H1 (cell line): Measurements from ENCODE around the gene SEC24A. TPM values are rescaled to one million over a fixed set of nuclear protein-coding genes. Genes with fewer than 3 reads are reported as not detected.

Experiments used
- CTBP2 ChIP-seq: IDR thresholded peaks from 2 replicates; pipeline ENCODE4 v1.7.0; 2011; ENCODE audit warnings: borderline replicate concordance, mild to moderate bottlenecking, moderate library complexity, mixed read lengths, low read length; ENCODE audit not compliant: insufficient read depth, insufficient read length
- FOSL1 ChIP-seq: IDR thresholded peaks from 2 replicates; pipeline ENCODE4 v1.6.1; 2011; ENCODE audit warnings: mild to moderate bottlenecking, low read depth, low read length, moderate library complexity; ENCODE audit not compliant: insufficient read depth
- JUND ChIP-seq: IDR thresholded peaks from 2 replicates; pipeline ENCODE4 v1.6.1; 2011; ENCODE audit warnings: mild to moderate bottlenecking, improper control_type of control experiment, low read length
- NRF1 ChIP-seq: IDR thresholded peaks from 2 replicates; pipeline ENCODE4 v1.6.1; 2011; ENCODE audit warnings: mild to moderate bottlenecking, low read depth, low read length, improper control_type of control experiment
- POU5F1 ChIP-seq: IDR thresholded peaks from 2 replicates; pipeline ENCODE4 v1.6.1; 2011; ENCODE audit warnings: low read depth, mild to moderate bottlenecking, low read length, moderate library complexity
- SIRT6 ChIP-seq: IDR thresholded peaks from one replicate; pipeline ENCODE4 v1.7.1; 2012; ENCODE audit warnings: low read length, inconsistent platforms
- polyA plus RNA-seq, 7 experiments: library from polyadenylated mRNA; depleted of rRNA in 3 of 7; stranded (reverse) in 5 of 7; unstranded in 2 of 7; fragments of >200 nt in 5 of 7; fragments of 200-250 nt in 2 of 7; gene quantifications; 1 replicate in 5 of 7; 2 replicates in 1 of 7; 4 replicates in 1 of 7; pipeline versions ENCODE4 v1.2.1 to v1.2.3, GENCODE V29; 2011 to 2013; ENCODE audit warnings: missing spikeins in 2 of 7, mixed read lengths in 2 of 7
- total RNA-seq: library from RNA; stranded (reverse); fragmentation: NEBNext Ultra II Directional; extraction: Animal tissue kit (Norgen Biotek cat#: 25700); gene quantifications from 2 replicates; pipeline ENCODE4 v1.2.1, GENCODE V29; 2021
- TF ChIP-seq, protein P1 (sequence below): IDR thresholded peaks from 2 replicates; pipeline ENCODE4 v1.6.1; 2012; ENCODE audit warnings: low read length, inconsistent platforms
- TF ChIP-seq, protein P2 (sequence below): fragments of 300-600 bp; sonication (generic); IDR thresholded peaks from 2 replicates; pipeline ENCODE4 v1.7.1; 2012; ENCODE audit warnings: low read length, moderate library complexity, mild to moderate bottlenecking, inconsistent platforms; ENCODE audit not compliant: insufficient replicate concordance

The SEC24A gene
- total and polyA plus RNA-seq, 2 of the 8 experiments (the other 6 are each of a cell fraction or from before 2014, with no cell fraction given): 18.8 to 33.7 TPM

DNA sequence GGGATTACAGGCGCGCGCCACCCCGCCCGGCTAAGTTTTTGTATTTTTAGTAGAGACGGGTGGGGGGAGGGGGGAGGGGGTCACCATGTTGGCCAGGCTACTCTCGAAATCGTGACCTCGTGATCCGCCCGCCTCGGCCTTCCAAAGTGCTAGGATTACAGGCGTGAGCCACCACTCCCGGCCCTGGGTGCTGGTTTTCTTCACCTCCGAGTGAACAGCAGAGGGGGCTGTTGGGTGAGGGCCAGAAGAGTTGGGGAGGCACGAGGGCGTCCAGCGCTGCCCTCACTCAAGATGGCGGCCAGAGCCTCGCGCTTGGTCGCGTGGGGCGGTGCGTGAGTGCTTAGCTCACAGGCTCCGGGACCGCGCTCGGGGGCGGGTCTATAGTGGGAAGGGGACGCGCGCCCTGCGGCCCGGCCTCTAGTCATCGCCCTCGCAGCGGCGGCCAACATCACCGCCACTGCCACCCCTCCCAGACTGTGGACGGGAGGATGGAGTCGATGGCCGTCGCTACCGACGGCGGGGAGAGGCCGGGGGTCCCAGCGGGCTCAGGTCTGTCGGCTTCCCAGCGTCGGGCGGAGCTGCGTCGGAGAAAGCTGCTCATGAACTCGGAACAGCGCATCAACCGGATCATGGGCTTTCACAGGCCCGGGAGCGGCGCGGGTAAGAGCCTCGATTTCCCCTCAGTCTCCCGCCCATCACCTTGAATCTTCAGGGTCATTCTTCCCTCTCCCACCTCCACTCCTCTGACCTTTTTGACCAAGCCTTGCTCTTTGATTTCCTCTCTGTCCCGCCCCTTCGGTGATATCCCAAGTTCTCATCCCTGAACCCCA is 89.8 kb downstream of the SEC24A start, which contains the start of gene CAMLG (continued):
- TF ChIP-seq, protein P1, sequence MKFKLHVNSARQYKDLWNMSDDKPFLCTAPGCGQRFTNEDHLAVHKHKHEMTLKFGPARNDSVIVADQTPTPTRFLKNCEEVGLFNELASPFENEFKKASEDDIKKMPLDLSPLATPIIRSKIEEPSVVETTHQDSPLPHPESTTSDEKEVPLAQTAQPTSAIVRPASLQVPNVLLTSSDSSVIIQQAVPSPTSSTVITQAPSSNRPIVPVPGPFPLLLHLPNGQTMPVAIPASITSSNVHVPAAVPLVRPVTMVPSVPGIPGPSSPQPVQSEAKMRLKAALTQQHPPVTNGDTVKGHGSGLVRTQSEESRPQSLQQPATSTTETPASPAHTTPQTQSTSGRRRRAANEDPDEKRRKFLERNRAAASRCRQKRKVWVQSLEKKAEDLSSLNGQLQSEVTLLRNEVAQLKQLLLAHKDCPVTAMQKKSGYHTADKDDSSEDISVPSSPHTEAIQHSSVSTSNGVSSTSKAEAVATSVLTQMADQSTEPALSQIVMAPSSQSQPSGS: peak; percentile 5; the same call in 1 of the 2 replicates
- TF ChIP-seq FOSL1 (no peak), POU5F1 (no peak), SIRT6 (no peak), JUND (0 out of 2 replicates have a peak, but pooled peaks have one; percentile 41), NRF1 (no peak), CTBP2 (no peak)
- TF ChIP-seq, protein P2, sequence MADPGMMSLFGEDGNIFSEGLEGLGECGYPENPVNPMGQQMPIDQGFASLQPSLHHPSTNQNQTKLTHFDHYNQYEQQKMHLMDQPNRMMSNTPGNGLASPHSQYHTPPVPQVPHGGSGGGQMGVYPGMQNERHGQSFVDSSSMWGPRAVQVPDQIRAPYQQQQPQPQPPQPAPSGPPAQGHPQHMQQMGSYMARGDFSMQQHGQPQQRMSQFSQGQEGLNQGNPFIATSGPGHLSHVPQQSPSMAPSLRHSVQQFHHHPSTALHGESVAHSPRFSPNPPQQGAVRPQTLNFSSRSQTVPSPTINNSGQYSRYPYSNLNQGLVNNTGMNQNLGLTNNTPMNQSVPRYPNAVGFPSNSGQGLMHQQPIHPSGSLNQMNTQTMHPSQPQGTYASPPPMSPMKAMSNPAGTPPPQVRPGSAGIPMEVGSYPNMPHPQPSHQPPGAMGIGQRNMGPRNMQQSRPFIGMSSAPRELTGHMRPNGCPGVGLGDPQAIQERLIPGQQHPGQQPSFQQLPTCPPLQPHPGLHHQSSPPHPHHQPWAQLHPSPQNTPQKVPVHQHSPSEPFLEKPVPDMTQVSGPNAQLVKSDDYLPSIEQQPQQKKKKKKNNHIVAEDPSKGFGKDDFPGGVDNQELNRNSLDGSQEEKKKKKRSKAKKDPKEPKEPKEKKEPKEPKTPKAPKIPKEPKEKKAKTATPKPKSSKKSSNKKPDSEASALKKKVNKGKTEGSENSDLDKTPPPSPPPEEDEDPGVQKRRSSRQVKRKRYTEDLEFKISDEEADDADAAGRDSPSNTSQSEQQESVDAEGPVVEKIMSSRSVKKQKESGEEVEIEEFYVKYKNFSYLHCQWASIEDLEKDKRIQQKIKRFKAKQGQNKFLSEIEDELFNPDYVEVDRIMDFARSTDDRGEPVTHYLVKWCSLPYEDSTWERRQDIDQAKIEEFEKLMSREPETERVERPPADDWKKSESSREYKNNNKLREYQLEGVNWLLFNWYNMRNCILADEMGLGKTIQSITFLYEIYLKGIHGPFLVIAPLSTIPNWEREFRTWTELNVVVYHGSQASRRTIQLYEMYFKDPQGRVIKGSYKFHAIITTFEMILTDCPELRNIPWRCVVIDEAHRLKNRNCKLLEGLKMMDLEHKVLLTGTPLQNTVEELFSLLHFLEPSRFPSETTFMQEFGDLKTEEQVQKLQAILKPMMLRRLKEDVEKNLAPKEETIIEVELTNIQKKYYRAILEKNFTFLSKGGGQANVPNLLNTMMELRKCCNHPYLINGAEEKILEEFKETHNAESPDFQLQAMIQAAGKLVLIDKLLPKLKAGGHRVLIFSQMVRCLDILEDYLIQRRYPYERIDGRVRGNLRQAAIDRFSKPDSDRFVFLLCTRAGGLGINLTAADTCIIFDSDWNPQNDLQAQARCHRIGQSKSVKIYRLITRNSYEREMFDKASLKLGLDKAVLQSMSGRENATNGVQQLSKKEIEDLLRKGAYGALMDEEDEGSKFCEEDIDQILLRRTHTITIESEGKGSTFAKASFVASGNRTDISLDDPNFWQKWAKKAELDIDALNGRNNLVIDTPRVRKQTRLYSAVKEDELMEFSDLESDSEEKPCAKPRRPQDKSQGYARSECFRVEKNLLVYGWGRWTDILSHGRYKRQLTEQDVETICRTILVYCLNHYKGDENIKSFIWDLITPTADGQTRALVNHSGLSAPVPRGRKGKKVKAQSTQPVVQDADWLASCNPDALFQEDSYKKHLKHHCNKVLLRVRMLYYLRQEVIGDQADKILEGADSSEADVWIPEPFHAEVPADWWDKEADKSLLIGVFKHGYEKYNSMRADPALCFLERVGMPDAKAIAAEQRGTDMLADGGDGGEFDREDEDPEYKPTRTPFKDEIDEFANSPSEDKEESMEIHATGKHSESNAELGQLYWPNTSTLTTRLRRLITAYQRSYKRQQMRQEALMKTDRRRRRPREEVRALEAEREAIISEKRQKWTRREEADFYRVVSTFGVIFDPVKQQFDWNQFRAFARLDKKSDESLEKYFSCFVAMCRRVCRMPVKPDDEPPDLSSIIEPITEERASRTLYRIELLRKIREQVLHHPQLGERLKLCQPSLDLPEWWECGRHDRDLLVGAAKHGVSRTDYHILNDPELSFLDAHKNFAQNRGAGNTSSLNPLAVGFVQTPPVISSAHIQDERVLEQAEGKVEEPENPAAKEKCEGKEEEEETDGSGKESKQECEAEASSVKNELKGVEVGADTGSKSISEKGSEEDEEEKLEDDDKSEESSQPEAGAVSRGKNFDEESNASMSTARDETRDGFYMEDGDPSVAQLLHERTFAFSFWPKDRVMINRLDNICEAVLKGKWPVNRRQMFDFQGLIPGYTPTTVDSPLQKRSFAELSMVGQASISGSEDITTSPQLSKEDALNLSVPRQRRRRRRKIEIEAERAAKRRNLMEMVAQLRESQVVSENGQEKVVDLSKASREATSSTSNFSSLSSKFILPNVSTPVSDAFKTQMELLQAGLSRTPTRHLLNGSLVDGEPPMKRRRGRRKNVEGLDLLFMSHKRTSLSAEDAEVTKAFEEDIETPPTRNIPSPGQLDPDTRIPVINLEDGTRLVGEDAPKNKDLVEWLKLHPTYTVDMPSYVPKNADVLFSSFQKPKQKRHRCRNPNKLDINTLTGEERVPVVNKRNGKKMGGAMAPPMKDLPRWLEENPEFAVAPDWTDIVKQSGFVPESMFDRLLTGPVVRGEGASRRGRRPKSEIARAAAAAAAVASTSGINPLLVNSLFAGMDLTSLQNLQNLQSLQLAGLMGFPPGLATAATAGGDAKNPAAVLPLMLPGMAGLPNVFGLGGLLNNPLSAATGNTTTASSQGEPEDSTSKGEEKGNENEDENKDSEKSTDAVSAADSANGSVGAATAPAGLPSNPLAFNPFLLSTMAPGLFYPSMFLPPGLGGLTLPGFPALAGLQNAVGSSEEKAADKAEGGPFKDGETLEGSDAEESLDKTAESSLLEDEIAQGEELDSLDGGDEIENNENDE: no peak
